ENCODE results near the gene LCOR.

GRCh38 chr10:96857301-96858012, 25.4 kb downstream of the LCOR start:
- TF ChIP-seq CTCF (conservative IDR thresholded peaks at IDR 0.05 in 1 of 2, IDR thresholded peaks at IDR 0.05 in 1 of 2; ENCODE audit: low read depth in 1 of 2, low read length in 2 of 2), result no peak
- no peak for TF ChIP-seq EZH2 (IDR thresholded peaks at IDR 0.05; ENCODE audit: low read length, missing control alignments)

Measured in fibroblast of lung (primary cell).